ENCODE data around the gene FOXO1. TPM values are rescaled to one million over a fixed set of nuclear protein-coding genes. Genes with fewer than 3 reads are reported as not detected.
A peak's percentile ranks its signal among the peaks of the same experiment; 100 is the strongest.

Gene FOXO1
- total RNA-seq, 1 donor from 2014 or later, result 31.7 TPM

- TF ChIP-seq, protein P1, sequence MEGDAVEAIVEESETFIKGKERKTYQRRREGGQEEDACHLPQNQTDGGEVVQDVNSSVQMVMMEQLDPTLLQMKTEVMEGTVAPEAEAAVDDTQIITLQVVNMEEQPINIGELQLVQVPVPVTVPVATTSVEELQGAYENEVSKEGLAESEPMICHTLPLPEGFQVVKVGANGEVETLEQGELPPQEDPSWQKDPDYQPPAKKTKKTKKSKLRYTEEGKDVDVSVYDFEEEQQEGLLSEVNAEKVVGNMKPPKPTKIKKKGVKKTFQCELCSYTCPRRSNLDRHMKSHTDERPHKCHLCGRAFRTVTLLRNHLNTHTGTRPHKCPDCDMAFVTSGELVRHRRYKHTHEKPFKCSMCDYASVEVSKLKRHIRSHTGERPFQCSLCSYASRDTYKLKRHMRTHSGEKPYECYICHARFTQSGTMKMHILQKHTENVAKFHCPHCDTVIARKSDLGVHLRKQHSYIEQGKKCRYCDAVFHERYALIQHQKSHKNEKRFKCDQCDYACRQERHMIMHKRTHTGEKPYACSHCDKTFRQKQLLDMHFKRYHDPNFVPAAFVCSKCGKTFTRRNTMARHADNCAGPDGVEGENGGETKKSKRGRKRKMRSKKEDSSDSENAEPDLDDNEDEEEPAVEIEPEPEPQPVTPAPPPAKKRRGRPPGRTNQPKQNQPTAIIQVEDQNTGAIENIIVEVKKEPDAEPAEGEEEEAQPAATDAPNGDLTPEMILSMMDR (IDR thresholded peaks at IDR 0.05; ENCODE audit: unreplicated experiment), result no peak
- Mint-ChIP-seq H3K36me3 (peaks cover 14% of the 10 kb centered on the region), H3K4me3 (no peak overlapping the region), H3K4me1 (peaks cover 46% of the 10 kb centered on the region), H3K9me3 (no peaks in the 10 kb centered on the region), H3K27ac (peak overlapping the region; percentile 71), H3K27me3 (ENCODE audit: low read depth) (no peaks in the 10 kb centered on the region)
- DNase-seq (ENCODE audit: low spot score in 2 of 2, unreplicated experiment in 2 of 2), result no peak
Measured at GRCh38 chr13:40562975-40563349, 103.5 kb downstream of the FOXO1 start.

- Mint-ChIP-seq H3K4me3 (no peak overlapping the region), H3K4me1 (peaks cover 46% of the 10 kb centered on the region), H3K27me3 (ENCODE audit: low read depth) (no peaks in the 10 kb centered on the region), H3K9me3 (no peaks in the 10 kb centered on the region), H3K27ac (no peak overlapping the region), H3K36me3 (peaks cover 14% of the 10 kb centered on the region)
- TF ChIP-seq, protein P1 (IDR thresholded peaks at IDR 0.05; ENCODE audit: unreplicated experiment), result no peak
- DNase-seq (ENCODE audit: low spot score in 2 of 2, unreplicated experiment in 2 of 2), result no peak
Measured at GRCh38 chr13:40559915-40560314, 106.5 kb downstream of the FOXO1 start.

- no peak for DNase-seq (ENCODE audit: low spot score in 2 of 2, unreplicated experiment in 2 of 2)
- H3K9me3 Mint-ChIP-seq, result no peaks in the 10 kb centered on the region
- no peaks in the 10 kb centered on the region for H3K27me3 Mint-ChIP-seq (ENCODE audit: low read depth)
- peaks cover 17% of the 10 kb centered on the region for H3K36me3 Mint-ChIP-seq
- TF ChIP-seq, protein P1 (IDR thresholded peaks at IDR 0.05; ENCODE audit: unreplicated experiment), result no peak
- no peak overlapping the region for H3K27ac Mint-ChIP-seq
- no peak overlapping the region for H3K4me3 Mint-ChIP-seq
- H3K4me1 Mint-ChIP-seq, result peaks cover 34% of the 10 kb centered on the region
Measured at GRCh38 chr13:40558656-40559055, 107.8 kb downstream of the FOXO1 start.

- Mint-ChIP-seq H3K27me3 (ENCODE audit: low read depth) (no peaks in the 10 kb centered on the region), H3K36me3 (peaks cover 17% of the 10 kb centered on the region), H3K4me3 (no peak overlapping the region), H3K27ac (no peak overlapping the region), H3K4me1 (peaks cover 25% of the 10 kb centered on the region), H3K9me3 (no peaks in the 10 kb centered on the region)
- TF ChIP-seq, protein P1 (IDR thresholded peaks at IDR 0.05; ENCODE audit: unreplicated experiment), result no peak
- no peak for DNase-seq (ENCODE audit: low spot score in 2 of 2, unreplicated experiment in 2 of 2)
Measured at GRCh38 chr13:40556453-40556852, 110.0 kb downstream of the FOXO1 start.

DNA sequence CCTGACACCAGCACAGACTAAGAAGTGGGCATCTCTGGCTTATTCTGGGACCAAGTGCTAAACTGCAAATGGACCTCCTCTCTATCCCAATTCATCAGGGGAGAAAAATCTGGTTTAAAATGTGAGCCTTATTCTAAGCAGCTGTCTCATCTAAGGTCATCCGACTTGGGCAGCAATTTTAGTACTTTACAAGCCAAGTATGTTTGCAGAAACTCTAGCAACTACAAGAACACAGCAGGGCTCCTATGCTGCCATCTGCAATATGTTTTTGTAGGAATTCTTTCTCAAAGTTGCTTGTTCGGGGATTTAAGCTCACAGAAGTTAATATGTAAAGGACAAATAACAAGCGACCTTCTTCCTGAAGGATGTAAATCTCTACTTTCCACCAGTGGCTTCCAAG is 113.1 kb downstream of the FOXO1 start:
- no peak for DNase-seq (ENCODE audit: low spot score in 2 of 2, unreplicated experiment in 2 of 2)
- TF ChIP-seq, protein P1 (IDR thresholded peaks at IDR 0.05; ENCODE audit: unreplicated experiment), result no peak
- peaks cover 2% of the 10 kb centered on the region for H3K36me3 Mint-ChIP-seq
- no peaks in the 10 kb centered on the region for H3K9me3 Mint-ChIP-seq
- H3K4me3 Mint-ChIP-seq, result no peak overlapping the region
- peaks cover 19% of the 10 kb centered on the region for H3K4me1 Mint-ChIP-seq
- no peaks in the 10 kb centered on the region for H3K27me3 Mint-ChIP-seq (ENCODE audit: low read depth)
- H3K27ac Mint-ChIP-seq, result no peak overlapping the region

DNA sequence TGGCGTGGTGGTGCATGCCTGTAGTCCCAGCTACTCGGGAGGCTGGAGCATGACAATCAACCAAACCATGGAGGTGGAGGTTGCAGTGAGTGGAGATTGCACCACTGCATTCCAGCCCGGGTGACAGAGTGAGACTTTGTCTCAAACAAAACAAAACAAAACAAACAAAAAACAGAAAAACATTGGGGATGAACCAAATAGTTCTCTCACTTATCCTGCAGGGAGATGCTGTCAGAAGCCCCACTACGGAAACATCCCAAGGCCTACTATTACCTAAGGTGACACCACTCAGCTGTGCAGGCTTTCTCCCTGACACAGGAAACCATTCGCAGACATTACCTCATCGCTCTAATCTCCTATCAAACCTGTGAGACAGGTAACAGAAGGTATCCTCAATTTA is 113.5 kb downstream of the FOXO1 start:
- Mint-ChIP-seq H3K4me1 (peaks cover 18% of the 10 kb centered on the region), H3K27me3 (ENCODE audit: low read depth) (no peaks in the 10 kb centered on the region), H3K4me3 (no peak overlapping the region), H3K27ac (no peak overlapping the region), H3K36me3 (peaks cover 2% of the 10 kb centered on the region), H3K9me3 (no peaks in the 10 kb centered on the region)
- TF ChIP-seq, protein P1 (IDR thresholded peaks at IDR 0.05; ENCODE audit: unreplicated experiment), result no peak
- DNase-seq (ENCODE audit: low spot score in 2 of 2, unreplicated experiment in 2 of 2), result no peak
